HepG2 (cell line): ENCODE data around the gene MUL1. TPM values are rescaled to one million over a fixed set of nuclear protein-coding genes. Genes with fewer than 3 reads are reported as not detected.

Experiments used
- ARNT ChIP-seq: fragments of 450-650 bp; IDR thresholded peaks from 2 replicates; pipeline ENCODE4 v1.6.1; 2017
- ATF7-NPFF ChIP-seq: sonication (generic); formaldehyde crosslinking; IDR thresholded peaks from 2 replicates; pipeline ENCODE4 v1.8.1; 2023; ENCODE audit warnings: mild to moderate bottlenecking, low read depth, missing genetic modification reagents, moderate library complexity
- BRCA1 ChIP-seq: sonication (generic); formaldehyde crosslinking; IDR thresholded peaks from 2 replicates; pipeline ENCODE4 v1.4.0; 2020; ENCODE audit warnings: missing genetic modification reagents
- CHD4 ChIP-seq: fragments of 200-600 bp; sonication (generic); IDR thresholded peaks from 2 replicates; pipeline ENCODE4 v1.7.0; 2017; ENCODE audit warnings: mild to moderate bottlenecking, low read length, borderline replicate concordance
- ELF1 ChIP-seq: sonication (generic); formaldehyde crosslinking; IDR thresholded peaks from 2 replicates; pipeline ENCODE4 v1.4.0; 2020; ENCODE audit warnings: missing genetic modification reagents
- GFI1 ChIP-seq: sonication (generic); formaldehyde crosslinking; IDR thresholded peaks from 2 replicates; pipeline ENCODE4 v1.5.0; 2020; ENCODE audit warnings: missing genetic modification reagents, mild to moderate bottlenecking, borderline replicate concordance
- GZF1 ChIP-seq: sonication (generic); formaldehyde crosslinking; IDR thresholded peaks from 2 replicates; pipeline ENCODE4 v1.5.1; 2020; ENCODE audit warnings: mild to moderate bottlenecking, missing genetic modification reagents
- IRX3 ChIP-seq: sonication (generic); formaldehyde crosslinking; IDR thresholded peaks from 2 replicates; pipeline ENCODE4 v1.8.1; 2023; ENCODE audit warnings: mild to moderate bottlenecking, low read depth, missing genetic modification reagents, borderline replicate concordance
- KDM4B ChIP-seq: sonication (generic); formaldehyde crosslinking; IDR thresholded peaks from 2 replicates; pipeline ENCODE4 v1.4.0; 2020; ENCODE audit warnings: missing genetic modification reagents
- KLF11 ChIP-seq: IDR thresholded peaks from 2 replicates; pipeline ENCODE4 v1.6.1; 2016; ENCODE audit warnings: missing compliant biosample characterization
- MBD4 ChIP-seq: IDR thresholded peaks from 2 replicates; pipeline ENCODE4 v1.6.1; 2012; ENCODE audit warnings: low read length, inconsistent platforms, borderline replicate concordance
- MTA1 ChIP-seq: sonication (generic); formaldehyde crosslinking; IDR thresholded peaks from 2 replicates; pipeline ENCODE4 v1.4.0; 2020; ENCODE audit warnings: missing genetic modification reagents, mild to moderate bottlenecking, borderline replicate concordance
- PHF8 ChIP-seq: sonication (generic); formaldehyde crosslinking; IDR thresholded peaks from 2 replicates; pipeline ENCODE4 v1.5.0; 2020; ENCODE audit warnings: missing genetic modification reagents
- POLR2A ChIP-seq, 2 experiments: IDR thresholded peaks; 2 replicates each; pipeline ENCODE4 v1.6.1; 2011; ENCODE audit warnings: low read depth in 2 of 2, low read length in 2 of 2, mild to moderate bottlenecking in 1 of 2, moderate library complexity in 1 of 2; ENCODE audit not compliant: insufficient read depth in 1 of 2
- RFX5 ChIP-seq: IDR thresholded peaks from 2 replicates; pipeline ENCODE4 v1.6.1; 2011; ENCODE audit warnings: low read depth, low read length, improper control_type of control experiment
- RXRB ChIP-seq: IDR thresholded peaks from 2 replicates; pipeline ENCODE4 v1.6.1; 2016; ENCODE audit warnings: borderline replicate concordance, missing genetic modification reagents, missing compliant biosample characterization
- SRSF9 ChIP-seq: fragments of 200-400 bp; formaldehyde crosslinking; IDR thresholded peaks from 2 replicates; pipeline ENCODE4 v1.6.1; 2018; ENCODE audit warnings: borderline replicate concordance, mild to moderate bottlenecking, low read depth, low read length; ENCODE audit not compliant: insufficient read depth, poor library complexity, severe bottlenecking
- ZNF121 ChIP-seq: sonication (generic); formaldehyde crosslinking; IDR thresholded peaks from 2 replicates; pipeline ENCODE4 v1.5.0; 2020; ENCODE audit warnings: mild to moderate bottlenecking, missing genetic modification reagents
- ZNF550 ChIP-seq: sonication (generic); formaldehyde crosslinking; IDR thresholded peaks from 2 replicates; pipeline ENCODE4 v1.4.0; 2020; ENCODE audit warnings: mild to moderate bottlenecking, missing genetic modification reagents, borderline replicate concordance
- ZNF841 ChIP-seq: sonication (generic); formaldehyde crosslinking; IDR thresholded peaks from 2 replicates; pipeline ENCODE4 v1.8.1; 2023; ENCODE audit warnings: missing genetic modification reagents, borderline replicate concordance
- polyA plus RNA-seq, 8 experiments: library from polyadenylated mRNA; depleted of rRNA in 3 of 8; stranded (reverse) in 7 of 8; unstranded in 1 of 8; fragments of >200 nt; fragmentation: Illumina TruSeq in 4 of 8; extraction: Trizol in 4 of 8; gene quantifications; 2 replicates each; pipeline versions ENCODE4 v1.2.1 to v1.2.3, GENCODE V29; 2011 to 2016; ENCODE audit warnings: low read depth in 4 of 8, missing spikeins in 1 of 8, mixed read lengths in 1 of 8; ENCODE audit not compliant: insufficient read depth in 1 of 8
- total RNA-seq, 5 experiments: library from RNA; depleted of rRNA; stranded (reverse); fragments of >200 nt; fragmentation: Illumina TruSeq; extraction: Trizol; gene quantifications; 2 replicates each; pipeline ENCODE4 v1.2.3, GENCODE V29; 2016; ENCODE audit warnings: low read depth in 1 of 5
- TF ChIP-seq, protein P1 (sequence below): sonication (generic); formaldehyde crosslinking; IDR thresholded peaks from 2 replicates; pipeline ENCODE4 v1.9.0; 2022; ENCODE audit warnings: missing genetic modification reagents, mild to moderate bottlenecking, borderline replicate concordance
- TF ChIP-seq, protein P2 (sequence below): sonication (generic); formaldehyde crosslinking; IDR thresholded peaks from 2 replicates; pipeline ENCODE4 v1.4.0; 2020; ENCODE audit warnings: mild to moderate bottlenecking, missing genetic modification reagents
- TF ChIP-seq, protein P3 (sequence below): sonication (generic); formaldehyde crosslinking; conservative IDR thresholded peaks from 2 replicates; pipeline ENCODE4 v1.4.0; 2020; ENCODE audit warnings: missing genetic modification reagents
- TF ChIP-seq, protein P4 (sequence below): sonication (generic); formaldehyde crosslinking; IDR thresholded peaks from 2 replicates; pipeline ENCODE4 v1.4.0; 2020; ENCODE audit warnings: mild to moderate bottlenecking, missing genetic modification reagents

Gene MUL1
- total and polyA plus RNA-seq, 2 of the 13 experiments (the other 11 are each of a cell fraction or from before 2014, with no cell fraction given), result 21.5 to 26.5 TPM

DNA sequence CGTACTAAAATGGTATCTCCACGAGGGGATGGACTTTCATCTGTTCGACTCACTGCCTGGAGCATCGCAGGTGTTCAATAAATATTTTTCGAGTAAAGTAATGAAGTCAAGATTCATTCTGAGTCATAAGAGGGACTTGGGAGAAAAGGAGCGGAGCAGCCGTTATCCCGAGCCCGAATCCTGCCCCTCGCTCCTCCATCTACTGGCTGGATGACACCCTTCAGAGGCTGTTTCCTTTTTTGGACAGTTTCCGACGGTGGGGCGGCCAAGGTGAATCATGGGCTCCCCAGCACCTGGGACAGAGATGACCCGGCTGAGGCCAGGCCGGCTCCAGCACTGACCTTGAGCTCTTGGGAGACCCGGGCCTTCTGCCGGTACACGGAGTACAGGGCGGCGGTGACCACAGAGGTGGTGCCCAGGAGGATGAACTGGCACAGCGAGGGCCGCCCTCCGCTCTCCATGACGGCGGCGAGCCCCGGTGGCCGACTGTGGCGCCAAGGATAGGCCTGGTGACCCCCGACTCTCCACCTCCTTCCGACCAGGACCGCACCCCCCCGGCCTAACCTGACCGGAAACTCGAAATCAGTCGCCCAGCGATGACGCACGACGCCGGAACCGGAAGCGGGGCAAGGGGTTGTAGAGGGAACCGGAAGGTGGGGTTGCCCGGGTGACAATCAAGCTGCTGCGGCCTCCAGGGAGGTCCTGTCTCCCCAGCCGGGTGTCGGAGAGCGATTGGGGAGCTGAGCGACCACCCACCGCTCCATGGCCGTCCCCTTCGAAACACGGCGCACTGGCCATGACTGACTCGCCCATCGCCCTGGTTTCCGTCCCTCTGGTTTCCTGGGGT lies at the start of gene MUL1 (continued):
- TF ChIP-seq, protein P1, sequence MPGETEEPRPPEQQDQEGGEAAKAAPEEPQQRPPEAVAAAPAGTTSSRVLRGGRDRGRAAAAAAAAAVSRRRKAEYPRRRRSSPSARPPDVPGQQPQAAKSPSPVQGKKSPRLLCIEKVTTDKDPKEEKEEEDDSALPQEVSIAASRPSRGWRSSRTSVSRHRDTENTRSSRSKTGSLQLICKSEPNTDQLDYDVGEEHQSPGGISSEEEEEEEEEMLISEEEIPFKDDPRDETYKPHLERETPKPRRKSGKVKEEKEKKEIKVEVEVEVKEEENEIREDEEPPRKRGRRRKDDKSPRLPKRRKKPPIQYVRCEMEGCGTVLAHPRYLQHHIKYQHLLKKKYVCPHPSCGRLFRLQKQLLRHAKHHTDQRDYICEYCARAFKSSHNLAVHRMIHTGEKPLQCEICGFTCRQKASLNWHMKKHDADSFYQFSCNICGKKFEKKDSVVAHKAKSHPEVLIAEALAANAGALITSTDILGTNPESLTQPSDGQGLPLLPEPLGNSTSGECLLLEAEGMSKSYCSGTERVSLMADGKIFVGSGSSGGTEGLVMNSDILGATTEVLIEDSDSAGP, result peak; percentile 79; the same call in 1 of the 2 replicates
- no peak for TF ChIP-seq SRSF9
- TF ChIP-seq RFX5, result no peak
- peak; percentile 96 for TF ChIP-seq ELF1 (CRISPR knock-in tag)
- peak; percentile 51; the same call in 1 of the 2 replicates for TF ChIP-seq ZNF550 (CRISPR knock-in tag)
- peak; percentile 27; the same call in 1 of the 2 replicates for TF ChIP-seq MTA1 (CRISPR knock-in tag)
- no peak for TF ChIP-seq CHD4
- TF ChIP-seq ZNF841, result no peak
- TF ChIP-seq GZF1, result no peak
- peak; percentile 73 to 82 for TF ChIP-seq POLR2A (IDR thresholded peaks at IDR 0.05; ENCODE audit: insufficient read depth in 1 of 2, low read depth in 2 of 2, low read length in 2 of 2)
- TF ChIP-seq, protein P2, sequence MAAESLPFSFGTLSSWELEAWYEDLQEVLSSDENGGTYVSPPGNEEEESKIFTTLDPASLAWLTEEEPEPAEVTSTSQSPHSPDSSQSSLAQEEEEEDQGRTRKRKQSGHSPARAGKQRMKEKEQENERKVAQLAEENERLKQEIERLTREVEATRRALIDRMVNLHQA (CRISPR knock-in tag), result no peak
- TF ChIP-seq PHF8 (CRISPR knock-in tag), result peak; percentile 99
- TF ChIP-seq, protein P3, sequence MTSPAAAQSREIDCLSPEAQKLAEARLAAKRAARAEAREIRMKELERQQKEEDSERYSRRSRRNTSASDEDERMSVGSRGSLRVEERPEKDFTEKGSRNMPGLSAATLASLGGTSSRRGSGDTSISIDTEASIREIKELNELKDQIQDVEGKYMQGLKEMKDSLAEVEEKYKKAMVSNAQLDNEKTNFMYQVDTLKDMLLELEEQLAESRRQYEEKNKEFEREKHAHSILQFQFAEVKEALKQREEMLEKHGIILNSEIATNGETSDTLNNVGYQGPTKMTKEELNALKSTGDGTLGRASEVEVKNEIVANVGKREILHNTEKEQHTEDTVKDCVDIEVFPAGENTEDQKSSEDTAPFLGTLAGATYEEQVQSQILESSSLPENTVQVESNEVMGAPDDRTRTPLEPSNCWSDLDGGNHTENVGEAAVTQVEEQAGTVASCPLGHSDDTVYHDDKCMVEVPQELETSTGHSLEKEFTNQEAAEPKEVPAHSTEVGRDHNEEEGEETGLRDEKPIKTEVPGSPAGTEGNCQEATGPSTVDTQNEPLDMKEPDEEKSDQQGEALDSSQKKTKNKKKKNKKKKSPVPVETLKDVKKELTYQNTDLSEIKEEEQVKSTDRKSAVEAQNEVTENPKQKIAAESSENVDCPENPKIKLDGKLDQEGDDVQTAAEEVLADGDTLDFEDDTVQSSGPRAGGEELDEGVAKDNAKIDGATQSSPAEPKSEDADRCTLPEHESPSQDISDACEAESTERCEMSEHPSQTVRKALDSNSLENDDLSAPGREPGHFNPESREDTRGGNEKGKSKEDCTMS (CRISPR knock-in tag), result no peak
- TF ChIP-seq ARNT, result no peak
- peak; percentile 78 for TF ChIP-seq ATF7-NPFF (CRISPR knock-in tag)
- TF ChIP-seq KDM4B (CRISPR knock-in tag), result no peak; the same call in 1 of the 2 replicates
- no peak; the same call in 1 of the 2 replicates for TF ChIP-seq IRX3
- peak; percentile 43 for TF ChIP-seq BRCA1 (CRISPR knock-in tag)
- TF ChIP-seq RXRB (CRISPR knock-in tag), result peak; percentile 46; the same call in 1 of the 2 replicates
- no peak for TF ChIP-seq MBD4
- no peak for TF ChIP-seq KLF11 (CRISPR knock-in tag)
- TF ChIP-seq ZNF121 (CRISPR knock-in tag), result no peak; the same call in 1 of the 2 replicates
- TF ChIP-seq, protein P4, sequence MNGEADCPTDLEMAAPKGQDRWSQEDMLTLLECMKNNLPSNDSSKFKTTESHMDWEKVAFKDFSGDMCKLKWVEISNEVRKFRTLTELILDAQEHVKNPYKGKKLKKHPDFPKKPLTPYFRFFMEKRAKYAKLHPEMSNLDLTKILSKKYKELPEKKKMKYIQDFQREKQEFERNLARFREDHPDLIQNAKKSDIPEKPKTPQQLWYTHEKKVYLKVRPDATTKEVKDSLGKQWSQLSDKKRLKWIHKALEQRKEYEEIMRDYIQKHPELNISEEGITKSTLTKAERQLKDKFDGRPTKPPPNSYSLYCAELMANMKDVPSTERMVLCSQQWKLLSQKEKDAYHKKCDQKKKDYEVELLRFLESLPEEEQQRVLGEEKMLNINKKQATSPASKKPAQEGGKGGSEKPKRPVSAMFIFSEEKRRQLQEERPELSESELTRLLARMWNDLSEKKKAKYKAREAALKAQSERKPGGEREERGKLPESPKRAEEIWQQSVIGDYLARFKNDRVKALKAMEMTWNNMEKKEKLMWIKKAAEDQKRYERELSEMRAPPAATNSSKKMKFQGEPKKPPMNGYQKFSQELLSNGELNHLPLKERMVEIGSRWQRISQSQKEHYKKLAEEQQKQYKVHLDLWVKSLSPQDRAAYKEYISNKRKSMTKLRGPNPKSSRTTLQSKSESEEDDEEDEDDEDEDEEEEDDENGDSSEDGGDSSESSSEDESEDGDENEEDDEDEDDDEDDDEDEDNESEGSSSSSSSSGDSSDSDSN (CRISPR knock-in tag), result peak; percentile 86
- TF ChIP-seq GFI1 (CRISPR knock-in tag), result no peak
